ENCODE data around the gene SRR.

- no peak for TF ChIP-seq ZNF384 (IDR thresholded peaks at IDR 0.05)
- TF ChIP-seq NFRKB (IDR thresholded peaks at IDR 0.05) = no peak
- TF ChIP-seq HDGF (IDR thresholded peaks at IDR 0.05; ENCODE audit: borderline replicate concordance) = no peak
- TF ChIP-seq SUZ12 (IDR thresholded peaks at IDR 0.05) = no peak
- TF ChIP-seq SP1 (IDR thresholded peaks at IDR 0.05) = no peak
- no peak for TF ChIP-seq FOXA1 (IDR thresholded peaks at IDR 0.05)
- no peak for TF ChIP-seq PKNOX1 (IDR thresholded peaks at IDR 0.05)
- no peak for TF ChIP-seq LEF1 (IDR thresholded peaks at IDR 0.05; ENCODE audit: borderline replicate concordance)
- TF ChIP-seq BHLHE40 (IDR thresholded peaks at IDR 0.05; ENCODE audit: borderline replicate concordance) = no peak
- TF ChIP-seq FOXM1 (IDR thresholded peaks at IDR 0.05; ENCODE audit: borderline replicate concordance) = no peak
- TF ChIP-seq TARDBP (IDR thresholded peaks at IDR 0.05) = no peak
- no peak for TF ChIP-seq CTBP1 (IDR thresholded peaks at IDR 0.05; ENCODE audit: borderline replicate concordance)
- TF ChIP-seq L3MBTL2 (conservative IDR thresholded peaks at IDR 0.05) = no peak
- TF ChIP-seq ARNT (IDR thresholded peaks at IDR 0.05) = no peak
These were observed 1.2 kb downstream of the SRR start for GRCh38 chr17:2304931-2305330.
